Neural cell (in vitro differentiated cells): ENCODE results near the gene ZNF750. TPM values are rescaled to one million over a fixed set of nuclear protein-coding genes. Genes with fewer than 3 reads are reported as not detected.

Experiments
- H2AFZ ChIP-seq: fragments of 200-600, 300-800 bp; sonication (generic), shearing (Covaris generic); 2 replicates; pipeline ENCODE4 v1.6.0; 2014; ENCODE audit warnings: low read depth, mild to moderate bottlenecking, antibody characterized with exemption, low read length, moderate library complexity
- H3F3A ChIP-seq: fragments of 200-600 bp; shearing (Covaris generic); 2 replicates; pipeline ENCODE4 v1.6.1; 2016; ENCODE audit warnings: mild to moderate bottlenecking, moderate library complexity, mixed read lengths, antibody characterized with exemption, low read length; ENCODE audit not compliant: insufficient read depth, poor library complexity, severe bottlenecking
- H3K27ac ChIP-seq: fragments of 200-600, 300-800 bp; sonication (generic), shearing (Covaris generic); 2 replicates; pipeline ENCODE4 v1.5.1; 2014; ENCODE audit warnings: mild to moderate bottlenecking, low read length, moderate library complexity
- H3K27me3 ChIP-seq: fragments of 300-800, 200-600 bp; sonication (generic), shearing (Covaris generic); 2 replicates; pipeline ENCODE4 v1.6.0; 2014; ENCODE audit warnings: mild to moderate bottlenecking, low read depth, low read length, moderate library complexity; ENCODE audit not compliant: insufficient read depth
- H3K36me3 ChIP-seq: fragments of 300-800, 200-600 bp; sonication (generic), shearing (Covaris generic); 2 replicates; pipeline ENCODE4 v1.5.1; 2014; ENCODE audit warnings: mild to moderate bottlenecking, antibody characterized with exemption, low read length, moderate library complexity; ENCODE audit not compliant: insufficient read depth
- H3K4me2 ChIP-seq: fragments of 300-800, 200-600 bp; sonication (generic), shearing (Covaris generic); 2 replicates; pipeline ENCODE4 v1.6.0; 2014; ENCODE audit warnings: mild to moderate bottlenecking, low read length
- H3K4me3 ChIP-seq: fragments of 300-800, 200-600 bp; sonication (generic), shearing (Covaris generic); 2 replicates; pipeline ENCODE4 v1.5.1; 2014; ENCODE audit warnings: mild to moderate bottlenecking, low read length, moderate library complexity
- H3K79me2 ChIP-seq: fragments of 200-600 bp; shearing (Covaris generic); replicated peaks from 2 replicates; pipeline ENCODE4 v1.6.0; 2014; ENCODE audit warnings: mild to moderate bottlenecking, low read length, moderate library complexity; ENCODE audit not compliant: insufficient read depth
- H3K9ac ChIP-seq: fragments of 300-800, 200-600 bp; sonication (generic), shearing (Covaris generic); 2 replicates; pipeline ENCODE4 v1.6.1; 2016; ENCODE audit warnings: mild to moderate bottlenecking, low read length, mixed read lengths
- H3K9me2 ChIP-seq: fragments of 200-600 bp; shearing (Covaris generic); 2 replicates; pipeline ENCODE4 v1.6.1; 2016; ENCODE audit warnings: mild to moderate bottlenecking, low read length, mixed read lengths; ENCODE audit not compliant: insufficient read depth
- H3K9me3 ChIP-seq: fragments of 200-600, 300-800 bp; sonication (generic), shearing (Covaris generic); 2 replicates; pipeline ENCODE4 v1.6.1; 2016; ENCODE audit warnings: mild to moderate bottlenecking, mixed run types, low read length, moderate library complexity, mixed read lengths
- H4K20me1 ChIP-seq: fragments of 200-600 bp; shearing (Covaris generic); 2 replicates; pipeline ENCODE4 v1.6.1; 2016; ENCODE audit warnings: mild to moderate bottlenecking, mixed run types; ENCODE audit not compliant: insufficient read depth
- EP300 ChIP-seq: fragments of 450-650 bp; conservative IDR thresholded peaks from 2 replicates; pipeline ENCODE4 v1.6.1; 2014; ENCODE audit warnings: antibody characterized with exemption, mild to moderate bottlenecking, moderate library complexity; ENCODE audit not compliant: poor library complexity, severe bottlenecking
- EZH2 ChIP-seq: fragments of 200-600, 300-800 bp; shearing (Covaris generic), sonication (generic); IDR thresholded peaks from 2 replicates; pipeline ENCODE4 v1.6.1; 2014; ENCODE audit warnings: antibody characterized with exemption, low read length, borderline replicate concordance, mild to moderate bottlenecking; ENCODE audit not compliant: insufficient read depth, poor library complexity, severe bottlenecking
- MXI1 ChIP-seq: fragments of 450-650 bp; conservative IDR thresholded peaks from 2 replicates; pipeline ENCODE4 v1.6.1; 2014; ENCODE audit warnings: antibody characterized with exemption, mild to moderate bottlenecking; ENCODE audit not compliant: poor library complexity, severe bottlenecking
- POLR2AphosphoS5 ChIP-seq: IDR thresholded peaks from 2 replicates; pipeline ENCODE4 v1.6.1; 2012
- RAD21 ChIP-seq: fragments of 450-650 bp; conservative IDR thresholded peaks from 2 replicates; pipeline ENCODE4 v1.6.1; 2014; ENCODE audit warnings: antibody characterized with exemption, mild to moderate bottlenecking, moderate library complexity
- REST ChIP-seq: IDR thresholded peaks from 2 replicates; pipeline ENCODE4 v1.6.1; 2012; ENCODE audit warnings: borderline replicate concordance
- SMC3 ChIP-seq: fragments of 450-650 bp; conservative IDR thresholded peaks from 2 replicates; pipeline ENCODE4 v1.6.1; 2014; ENCODE audit warnings: antibody characterized with exemption, mild to moderate bottlenecking, moderate library complexity; ENCODE audit not compliant: poor library complexity
- TAF1 ChIP-seq: IDR thresholded peaks from 2 replicates; pipeline ENCODE4 v1.6.1; 2012; ENCODE audit warnings: low read depth
- polyA plus RNA-seq: library from polyadenylated mRNA; depleted of rRNA; stranded (reverse); fragments of >200 nt; gene quantifications from 2 replicates; pipeline ENCODE4 v1.2.3, GENCODE V29; 2014
- TF ChIP-seq, protein P1 (sequence below): fragments of 450-650 bp; IDR thresholded peaks from 2 replicates; pipeline ENCODE4 v1.5.1; 2014; ENCODE audit warnings: antibody characterized with exemption, mild to moderate bottlenecking, moderate library complexity; ENCODE audit not compliant: poor library complexity, severe bottlenecking

Gene ZNF750
- polyA plus RNA-seq, 1 donor from 2014 or later: not detected

- no peaks in the 10 kb centered on the region for H4K20me1 ChIP-seq
- H3K27me3 ChIP-seq: no peaks in the 10 kb centered on the region
- TF ChIP-seq EZH2 (no peak), MXI1 (no peak), SMC3 (no peak), EP300 (no peak), RAD21 (no peak), POLR2AphosphoS5 (no peak), TAF1 (no peak), REST (no peak)
- TF ChIP-seq, protein P1, sequence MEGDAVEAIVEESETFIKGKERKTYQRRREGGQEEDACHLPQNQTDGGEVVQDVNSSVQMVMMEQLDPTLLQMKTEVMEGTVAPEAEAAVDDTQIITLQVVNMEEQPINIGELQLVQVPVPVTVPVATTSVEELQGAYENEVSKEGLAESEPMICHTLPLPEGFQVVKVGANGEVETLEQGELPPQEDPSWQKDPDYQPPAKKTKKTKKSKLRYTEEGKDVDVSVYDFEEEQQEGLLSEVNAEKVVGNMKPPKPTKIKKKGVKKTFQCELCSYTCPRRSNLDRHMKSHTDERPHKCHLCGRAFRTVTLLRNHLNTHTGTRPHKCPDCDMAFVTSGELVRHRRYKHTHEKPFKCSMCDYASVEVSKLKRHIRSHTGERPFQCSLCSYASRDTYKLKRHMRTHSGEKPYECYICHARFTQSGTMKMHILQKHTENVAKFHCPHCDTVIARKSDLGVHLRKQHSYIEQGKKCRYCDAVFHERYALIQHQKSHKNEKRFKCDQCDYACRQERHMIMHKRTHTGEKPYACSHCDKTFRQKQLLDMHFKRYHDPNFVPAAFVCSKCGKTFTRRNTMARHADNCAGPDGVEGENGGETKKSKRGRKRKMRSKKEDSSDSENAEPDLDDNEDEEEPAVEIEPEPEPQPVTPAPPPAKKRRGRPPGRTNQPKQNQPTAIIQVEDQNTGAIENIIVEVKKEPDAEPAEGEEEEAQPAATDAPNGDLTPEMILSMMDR: no peak
- no peak overlapping the region for H3K9ac ChIP-seq
- no peaks in the 10 kb centered on the region for H3K36me3 ChIP-seq
- no peaks in the 10 kb centered on the region for H3F3A ChIP-seq
- H3K9me3 ChIP-seq: no peaks in the 10 kb centered on the region
- no peak overlapping the region for H3K27ac ChIP-seq
- no peaks in the 10 kb centered on the region for H3K79me2 ChIP-seq
- H3K9me2 ChIP-seq: no peaks in the 10 kb centered on the region
- H2AFZ ChIP-seq: no peak overlapping the region
- no peak overlapping the region for H3K4me2 ChIP-seq
- H3K4me3 ChIP-seq: no peak overlapping the region
These were observed 45.7 kb downstream of the ZNF750 start for GRCh38 chr17:82793974-82794630.

DNA sequence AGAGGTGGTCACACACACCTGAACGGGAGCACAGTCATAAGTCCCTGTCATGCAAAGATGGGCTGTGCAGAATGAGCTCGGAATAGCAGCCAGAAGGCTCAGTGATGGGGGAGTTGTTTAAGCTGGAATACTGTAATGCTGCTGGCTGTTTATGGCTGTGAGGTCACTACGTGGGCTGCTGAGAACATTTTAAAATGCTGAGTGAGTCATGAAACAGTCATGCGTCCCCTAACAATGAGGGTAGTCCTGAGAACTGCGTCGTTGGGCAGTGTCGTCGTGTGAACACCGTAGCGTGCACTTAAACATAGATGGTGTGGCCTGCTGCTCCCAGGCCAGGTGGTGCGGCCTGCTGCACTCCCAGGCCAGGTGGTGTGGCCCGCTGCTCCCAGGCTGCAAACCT lies 48.3 kb downstream of the ZNF750 start:
- H3K9ac ChIP-seq: no peak overlapping the region

More for the DNA sequence above, 48.3 kb downstream of the ZNF750 start:
- TF ChIP-seq REST (no peak), SMC3 (no peak)
- TF ChIP-seq, protein P1: no peak
- Histone ChIP-seq H3K9me2 (no peaks in the 10 kb centered on the region), H4K20me1 (no peaks in the 10 kb centered on the region), H3F3A (no peaks in the 10 kb centered on the region), H2AFZ (no peak overlapping the region), H3K4me3 (no peak overlapping the region), H3K9me3 (no peaks in the 10 kb centered on the region), H3K4me2 (no peak overlapping the region), H3K27me3 (no peaks in the 10 kb centered on the region), H3K27ac (no peak overlapping the region), H3K79me2 (no peaks in the 10 kb centered on the region), H3K36me3 (no peaks in the 10 kb centered on the region)
